Sigmoid colon (tissue), 7 donors: ENCODE results near the gene SLC16A3. TPM values are rescaled to one million over a fixed set of nuclear protein-coding genes. Genes with fewer than 3 reads are reported as not detected.
A peak's percentile ranks its signal among the peaks of the same experiment; 100 is the strongest.
"Not testable (repeated sequence)": the region's sequence is repeated elsewhere in the genome, so short reads cannot be mapped to it uniquely, and the experiment has no call there.

Experiments used
- DNase-seq: peaks from one replicate; pipeline ENCODE4 v3.0.0-alpha.2; 2019
- H3K27ac ChIP-seq, 4 donors: fragments of 200-600 bp; sonication (generic); one replicate each; pipeline ENCODE4 v1.5.1; 2016 to 2019; ENCODE audit warnings: mild to moderate bottlenecking in 1 of 4
- H3K27me3 ChIP-seq, 3 donors: fragments of 200-600 bp; sonication (generic); one replicate each; pipeline ENCODE4 v1.5.1; 2019; ENCODE audit warnings: mild to moderate bottlenecking in 1 of 3
- H3K36me3 ChIP-seq, 4 donors: fragments of 200-600 bp; sonication (generic); one replicate each; pipeline ENCODE4 v1.5.1; 2016 to 2019
- H3K4me1 ChIP-seq, 4 donors: fragments of 200-600 bp; sonication (generic); one replicate each; pipeline ENCODE4 v1.5.1; 2017 to 2019
- H3K4me3 ChIP-seq, 4 donors: fragments of 200-600 bp; sonication (generic); one replicate each; pipeline ENCODE4 v1.5.1; 2017 to 2019; ENCODE audit warnings: mild to moderate bottlenecking in 2 of 4, moderate library complexity in 1 of 4
- H3K9me3 ChIP-seq, 4 donors: fragments of 200-600 bp in 3 of 4; sonication (generic) in 3 of 4; one replicate each; pipeline versions ENCODE4 v1.5.1 to v1.6.1; 2013 to 2019
- CTCF ChIP-seq, 4 experiments: fragments of 450-650 bp in 3 of 4; fragments of 200-600 bp in 1 of 4; IDR thresholded peaks; one replicate each; pipeline ENCODE4 v1.5.1; 2016 to 2019; ENCODE audit warnings: antibody characterized with exemption in 4 of 4, mild to moderate bottlenecking in 3 of 4, moderate library complexity in 2 of 4
- EP300 ChIP-seq, 4 donors: sonication (generic); formaldehyde crosslinking; IDR thresholded peaks; one replicate each; pipeline ENCODE4 v1.6.1; 2017; ENCODE audit warnings: antibody characterized with exemption in 4 of 4
- POLR2A ChIP-seq, 2 donors: fragments of 450-650 bp; IDR thresholded peaks; one replicate each; pipeline ENCODE4 v1.6.1; 2016; ENCODE audit warnings: antibody characterized with exemption in 2 of 2, mild to moderate bottlenecking in 2 of 2, moderate library complexity in 2 of 2
- POLR2AphosphoS5 ChIP-seq, 4 donors: sonication (generic); formaldehyde crosslinking; IDR thresholded peaks; one replicate each; pipeline ENCODE4 v1.6.1; 2017; ENCODE audit warnings: antibody characterized with exemption in 4 of 4
- WGBS, 2 donors: extraction: QIAGEN DNeasy Blood & Tissue Kit; methylation state at CpG; one replicate each; pipeline ENCODE4 v1.1.7; 2013; 5-methylcytosine and 5-hydroxymethylcytosine counted together
- intact Hi-C: fragments of 100-400 bp; cut with DNase I; formaldehyde crosslinking; loops from one replicate; pipeline ENCODE4 v1.15.1; 2023
- polyA plus RNA-seq, 3 donors: library from polyadenylated mRNA; stranded (reverse); fragments of 200-250 nt; gene quantifications; one replicate each; pipeline ENCODE4 v1.2.3, GENCODE V29; 2013
- total RNA-seq, 4 donors: library from RNA; depleted of rRNA; stranded (reverse); fragments of >200 nt; gene quantifications; one replicate each; pipeline ENCODE4 v1.1.0, GENCODE V29; 2016
- donor health status: healthy with polysubstance abuse.
- donor health status: Bipolar disorder and iron deficiency.
- donor health status: healthy.

The SLC16A3 gene
- total and polyA plus RNA-seq, 7 donors, result 9.6 to 140 (median 12.6) TPM

- no peaks in the 10 kb centered on the region for H3K9me3 ChIP-seq
- DNase-seq, result peak; percentile 93
- H3K36me3 ChIP-seq, result peaks cover 0 to 16% (median 3%) of the 10 kb centered on the region in 4 donors
- intact Hi-C loops, result loop anchor here (2.0 to 10.0 kb wide), 2 partner anchors 115 to 209 kb away; partner anchors contain the start of genes HEXD and OGFOD3
- peaks cover 0 to 12% (median 10%) of the 10 kb centered on the region in 4 donors for H3K4me1 ChIP-seq
- peak overlapping the region; percentile 56 to 68 (median 64) for H3K27ac ChIP-seq
- TF ChIP-seq POLR2AphosphoS5 (IDR thresholded peaks at IDR 0.05) (peak in 3 of 4 donors; percentile 58 to 73 (median 66)), CTCF (IDR thresholded peaks at IDR 0.05) (peak; percentile 89 to 95 (median 93)), EP300 (IDR thresholded peaks at IDR 0.05) (no peak), POLR2A (IDR thresholded peaks at IDR 0.05) (peak; percentile 22 to 26)
- H3K27me3 ChIP-seq, result no peaks in the 10 kb centered on the region
- peak overlapping the region in 1 of 4 donors; percentile 24 for H3K4me3 ChIP-seq
- 12 to 17% methylated on average over 21 of the region's 21 CpGs for WGBS, 2 donors
Observed at GRCh38 chr17:82205720-82206508, 22.9 kb upstream of the SLC16A3 start.

- H3K36me3 ChIP-seq, H3K9me3 ChIP-seq, H3K27ac ChIP-seq, H3K27me3 ChIP-seq, H3K4me3 ChIP-seq, intact Hi-C loops, DNase-seq: not testable (repeated sequence)
- H3K4me1 ChIP-seq, result peaks cover 0 to 28% (median 23%) of the 10 kb centered on the region in 4 donors
- 97 to 98% methylated on average over 11 of the region's 11 CpGs for WGBS, 2 donors
Observed at GRCh38 chr17:82210655-82211054, 18.2 kb upstream of the SLC16A3 start.

GRCh38 chr17:82212331-82213250 is 16.3 kb upstream of the SLC16A3 start, which contains the start of gene CCDC57:
Gene CCDC57, minus strand, starts transcription at chr17:82212842. Its CDS starts 10,898 bp downstream, at chr17:82201944.
- peaks cover 0 to 30% (median 18%) of the 10 kb centered on the region in 4 donors for H3K4me1 ChIP-seq
- TF ChIP-seq EP300 (IDR thresholded peaks at IDR 0.05), result no peak
- TF ChIP-seq CTCF (IDR thresholded peaks at IDR 0.05), result peak in 1 of 4 experiments; percentile 12
- TF ChIP-seq POLR2AphosphoS5 (IDR thresholded peaks at IDR 0.05), result peak in 3 of 4 donors; percentile 58 to 83 (median 76)
- H3K27ac ChIP-seq, result peak within 1 kb of the TSS; percentile 84 to 91 (median 86)
- DNase-seq, result peak; percentile 91
- 0 to 1% methylated on average over 116 of the region's 116 CpGs for WGBS, 2 donors
- no peaks in the 10 kb centered on the region for H3K27me3 ChIP-seq
- H3K4me3 ChIP-seq, result peak within 1 kb of the TSS; percentile 80 to 95 (median 88)
- intact Hi-C loops, result no loop called here
- peaks cover 0 to 3% (median 0%) of the 10 kb centered on the region in 4 donors for H3K36me3 ChIP-seq
- no peaks in the 10 kb centered on the region for H3K9me3 ChIP-seq

GRCh38 chr17:82213251-82214011 is 15.4 kb upstream of the SLC16A3 start:
- Histone ChIP-seq H3K4me1 (peaks cover 0 to 35% (median 18%) of the 10 kb centered on the region in 4 donors), H3K9me3 (no peaks in the 10 kb centered on the region), H3K36me3 (no peaks in the 10 kb centered on the region), H3K4me3 (peak overlapping the region; percentile 80 to 95 (median 88)), H3K27me3 (no peaks in the 10 kb centered on the region), H3K27ac (peak overlapping the region; percentile 84 to 91 (median 86))
- WGBS, 2 donors, result 9 to 17% methylated on average over 37 of the region's 37 CpGs
- intact Hi-C loops, result no loop called here
- DNase-seq, result peak; percentile 81
- no peak for TF ChIP-seq CTCF (IDR thresholded peaks at IDR 0.05)
- TF ChIP-seq EP300 (IDR thresholded peaks at IDR 0.05), result no peak
- no peak for TF ChIP-seq POLR2A (IDR thresholded peaks at IDR 0.05)
- TF ChIP-seq POLR2AphosphoS5 (IDR thresholded peaks at IDR 0.05), result no peak
